GM21619 (cell line): Measurements from ENCODE around the gene CSMD2.

ENCODE experiments used
- ATAC-seq: cut with Tn5 transposase; IDR thresholded peaks from one replicate; pipeline ENCODE4 v1.9.1; 2021; ENCODE audit not compliant: unreplicated experiment

CSMD2 gene

GRCh38 chr1:33824321-33824720, 340.7 kb downstream of the CSMD2 start:
- ATAC-seq = no peak

- no peak for ATAC-seq
Observed at GRCh38 chr1:33823830-33824229, 341.2 kb downstream of the CSMD2 start.

GRCh38 chr1:33823401-33823800, 341.6 kb downstream of the CSMD2 start:
- ATAC-seq = no peak

GRCh38 chr1:33822396-33822795, 342.6 kb downstream of the CSMD2 start:
- ATAC-seq = no peak

GRCh38 chr1:33821291-33821690, 343.7 kb downstream of the CSMD2 start:
- no peak for ATAC-seq

- no peak for ATAC-seq
Observed at GRCh38 chr1:33820804-33821203, 344.2 kb downstream of the CSMD2 start.

- no peak for ATAC-seq
Observed at GRCh38 chr1:33819913-33820311, 345.1 kb downstream of the CSMD2 start.

- ATAC-seq = no peak
Observed at GRCh38 chr1:33819290-33819912, 345.6 kb downstream of the CSMD2 start.

- ATAC-seq = no peak
Observed at GRCh38 chr1:33818071-33818470, 347.0 kb downstream of the CSMD2 start.

- no peak for ATAC-seq
Observed at GRCh38 chr1:33815061-33815460, 350.0 kb downstream of the CSMD2 start.

- no peak for ATAC-seq
Observed at GRCh38 chr1:33814166-33814565, 350.9 kb downstream of the CSMD2 start.

GRCh38 chr1:33810571-33810970, 354.5 kb downstream of the CSMD2 start:
- no peak for ATAC-seq

- no peak for ATAC-seq
Observed at GRCh38 chr1:33805988-33806387, 359.0 kb downstream of the CSMD2 start.

GRCh38 chr1:33802268-33802667, 362.8 kb downstream of the CSMD2 start:
- no peak for ATAC-seq

- no peak for ATAC-seq
Observed at GRCh38 chr1:33797849-33798248, 367.2 kb downstream of the CSMD2 start.

GRCh38 chr1:33792651-33793050, 372.4 kb downstream of the CSMD2 start:
- ATAC-seq = no peak

- no peak for ATAC-seq
Observed at GRCh38 chr1:33792216-33792615, 372.8 kb downstream of the CSMD2 start.

GRCh38 chr1:33791251-33791650, 373.8 kb downstream of the CSMD2 start:
- ATAC-seq = no peak

GRCh38 chr1:33790577-33790976, 374.5 kb downstream of the CSMD2 start:
- ATAC-seq = no peak

- no peak for ATAC-seq
Observed at GRCh38 chr1:33784876-33785275, 380.2 kb downstream of the CSMD2 start.

- no peak for ATAC-seq
Observed at GRCh38 chr1:33782776-33783175, 382.3 kb downstream of the CSMD2 start.

GRCh38 chr1:33781652-33782051, 383.4 kb downstream of the CSMD2 start:
- ATAC-seq = no peak

- no peak for ATAC-seq
Observed at GRCh38 chr1:33777337-33777736, 387.7 kb downstream of the CSMD2 start.
